WTC11 (cell line): Measurements from ENCODE around the gene ADD2. TPM values are rescaled to one million over a fixed set of nuclear protein-coding genes. Genes with fewer than 3 reads are reported as not detected.
A peak's percentile ranks its signal among the peaks of the same experiment; 100 is the strongest.

Source experiments
- ATAC-seq: fragments of 200-7000 bp; cut with Tn5 transposase; 2 replicates; pipeline ENCODE4 v1.10.0; 2021; ENCODE audit warnings: mild to moderate bottlenecking, moderate library complexity
- CTCF ChIA-PET: fragments of 300-600 bp; sonication (Branson Sonifier 250); formaldehyde crosslinking; loops from one replicate; lab custom pipeline; 2021; ENCODE audit warnings: antibody characterized with exemption; lab: Charles Lee
- POLR2A ChIA-PET: fragments of 350-600 bp; sonication (Branson Sonifier 250); formaldehyde crosslinking; loops from one replicate; lab custom pipeline; 2021; ENCODE audit warnings: antibody characterized with exemption; lab: Charles Lee
- DNase-seq: peaks from one replicate; pipeline ENCODE4 v3.0.0; 2021; ENCODE audit warnings: low spot score
- H3K27ac Mint-ChIP-seq: 2 replicates; pipeline ENCODE4 v1.8.0; 2021; ENCODE audit warnings: mixed read lengths
- H3K27me3 Mint-ChIP-seq: 2 replicates; pipeline ENCODE4 v1.8.0; 2021; ENCODE audit warnings: low read depth, mild to moderate bottlenecking, moderate library complexity, mixed read lengths
- H3K36me3 Mint-ChIP-seq: 2 replicates; pipeline ENCODE4 v1.8.0; 2021; ENCODE audit warnings: mixed read lengths
- H3K4me1 Mint-ChIP-seq: 2 replicates; pipeline ENCODE4 v1.8.0; 2022; ENCODE audit warnings: mixed read lengths
- H3K4me3 Mint-ChIP-seq: 2 replicates; pipeline ENCODE4 v1.8.0; 2021; ENCODE audit warnings: mild to moderate bottlenecking, moderate library complexity, mixed read lengths
- H3K9me3 Mint-ChIP-seq: 2 replicates; pipeline ENCODE4 v1.8.0; 2021; ENCODE audit warnings: mixed read lengths
- AR ChIP-seq: fragments of 250-450 bp; sonication (Bioruptor Pico); IDR thresholded peaks from 2 replicates; pipeline ENCODE4 v1.9.0; 2021; ENCODE audit warnings: mild to moderate bottlenecking
- CTCF ChIP-seq: fragments of 200-600 bp; IDR thresholded peaks from 2 replicates; pipeline ENCODE4 v1.8.0; 2022; ENCODE audit warnings: antibody characterized with exemption
- E2F4 ChIP-seq: sonication (generic); formaldehyde crosslinking; IDR thresholded peaks from 2 replicates; pipeline ENCODE4 v1.8.1; 2022; ENCODE audit warnings: low read depth, mild to moderate bottlenecking, moderate library complexity, missing genetic modification reagents, borderline replicate concordance
- ESRRA ChIP-seq: sonication (generic); formaldehyde crosslinking; IDR thresholded peaks from 2 replicates; pipeline ENCODE4 v1.8.1; 2022; ENCODE audit warnings: mild to moderate bottlenecking, missing genetic modification reagents, borderline replicate concordance
- FOXK1 ChIP-seq: sonication (generic); formaldehyde crosslinking; IDR thresholded peaks from 2 replicates; pipeline ENCODE4 v1.8.0; 2022; ENCODE audit warnings: mild to moderate bottlenecking, moderate library complexity, missing genetic modification reagents
- GTF2I ChIP-seq: fragments of 250-450 bp; sonication (Bioruptor Pico); conservative IDR thresholded peaks from 2 replicates; pipeline ENCODE4 v1.4.0; 2021; ENCODE audit warnings: mild to moderate bottlenecking
- MYBL2 ChIP-seq: sonication (generic); formaldehyde crosslinking; IDR thresholded peaks from 2 replicates; pipeline ENCODE4 v1.8.1; 2023; ENCODE audit warnings: mild to moderate bottlenecking, moderate library complexity, missing genetic modification reagents
- RELA ChIP-seq: sonication (generic); formaldehyde crosslinking; IDR thresholded peaks from 2 replicates; pipeline ENCODE4 v1.8.1; 2022; ENCODE audit warnings: missing genetic modification reagents, mild to moderate bottlenecking, borderline replicate concordance
- SOX15 ChIP-seq: fragments of 250-450 bp; sonication (Bioruptor Pico); IDR thresholded peaks from 2 replicates; pipeline ENCODE4 v1.9.0; 2021; ENCODE audit warnings: mild to moderate bottlenecking
- ZNF138 ChIP-seq: sonication (generic); formaldehyde crosslinking; conservative IDR thresholded peaks from 2 replicates; pipeline ENCODE4 v1.8.1; 2022; ENCODE audit warnings: mild to moderate bottlenecking, moderate library complexity, missing genetic modification reagents
- ZNF219 ChIP-seq: sonication (generic); formaldehyde crosslinking; IDR thresholded peaks from 2 replicates; pipeline ENCODE4 v1.8.0; 2023; ENCODE audit warnings: missing genetic modification reagents, mild to moderate bottlenecking, borderline replicate concordance
- ZNF232 ChIP-seq: sonication (generic); formaldehyde crosslinking; IDR thresholded peaks from 2 replicates; pipeline ENCODE4 v1.8.0; 2022; ENCODE audit warnings: mild to moderate bottlenecking, missing genetic modification reagents
- ZNF263 ChIP-seq: sonication (generic); formaldehyde crosslinking; IDR thresholded peaks from 2 replicates; pipeline ENCODE4 v1.8.1; 2022; ENCODE audit warnings: low read depth, mild to moderate bottlenecking, moderate library complexity, missing genetic modification reagents
- ZNF423 ChIP-seq: fragments of 250-450 bp; sonication (Bioruptor Pico); IDR thresholded peaks from 2 replicates; pipeline ENCODE4 v2.1.2; 2022; ENCODE audit warnings: mild to moderate bottlenecking, moderate library complexity
- total RNA-seq: library from RNA; stranded (reverse); gene quantifications from 3 replicates; pipeline ENCODE4 v1.2.3, GENCODE V29; 2021
- TF ChIP-seq, protein P1 (sequence below): sonication (generic); formaldehyde crosslinking; IDR thresholded peaks from 2 replicates; pipeline ENCODE4 v1.8.1; 2023; ENCODE audit warnings: mild to moderate bottlenecking, moderate library complexity, missing genetic modification reagents
- TF ChIP-seq, protein P2 (sequence below): fragments of 250-450 bp; sonication (Bioruptor Pico); IDR thresholded peaks from 2 replicates; pipeline ENCODE4 v1.9.0; 2021; ENCODE audit warnings: moderate library complexity, mild to moderate bottlenecking, inconsistent platforms, borderline replicate concordance
- TF ChIP-seq, protein P3 (sequence below): fragments of 250-450 bp; sonication (Bioruptor Pico); IDR thresholded peaks from 2 replicates; pipeline ENCODE4 v1.9.0; 2021; ENCODE audit warnings: mild to moderate bottlenecking, borderline replicate concordance
- TF ChIP-seq, protein P4 (sequence below): sonication (generic); formaldehyde crosslinking; IDR thresholded peaks from 2 replicates; pipeline ENCODE4 v1.8.0; 2023; ENCODE audit warnings: missing genetic modification reagents

The ADD2 gene
- total RNA-seq, 1 experiment from 2014 or later, result 196 TPM

GRCh38 chr2:70725505-70725904 lies 42.5 kb downstream of the ADD2 start:
- 0 out of 2 replicates have a peak overlapping the region, but pooled peaks have one; percentile 42 for H3K27ac Mint-ChIP-seq
- DNase-seq (no peak), ATAC-seq (no peak)
- no peaks in the 10 kb centered on the region for H3K27me3 Mint-ChIP-seq
- CTCF ChIA-PET, result interaction anchor here (2.4 kb wide), 1 partner anchor 43 kb away, joined by 10 read pairs; the partner anchor contains the start of gene ADD2
- no peaks in the 10 kb centered on the region for H3K9me3 Mint-ChIP-seq
- H3K4me1 Mint-ChIP-seq, result peaks cover 87% of the 10 kb centered on the region
- POLR2A ChIA-PET, result no interaction called here
- H3K4me3 Mint-ChIP-seq, result no peak overlapping the region
- TF ChIP-seq AR (CRISPR knock-in tag) (no peak), ZNF232 (CRISPR knock-in tag) (no peak), ZNF219 (CRISPR knock-in tag) (no peak), SOX15 (no peak), FOXK1 (CRISPR knock-in tag) (no peak), ZNF138 (CRISPR knock-in tag) (no peak), ESRRA (CRISPR knock-in tag) (no peak), RELA (CRISPR knock-in tag) (no peak), ZNF423 (CRISPR knock-in tag) (no peak), ZNF263 (CRISPR knock-in tag) (no peak), MYBL2 (no peak), E2F4 (CRISPR knock-in tag) (no peak), CTCF (no peak), GTF2I (CRISPR knock-in tag) (no peak)
- TF ChIP-seq, protein P1, sequence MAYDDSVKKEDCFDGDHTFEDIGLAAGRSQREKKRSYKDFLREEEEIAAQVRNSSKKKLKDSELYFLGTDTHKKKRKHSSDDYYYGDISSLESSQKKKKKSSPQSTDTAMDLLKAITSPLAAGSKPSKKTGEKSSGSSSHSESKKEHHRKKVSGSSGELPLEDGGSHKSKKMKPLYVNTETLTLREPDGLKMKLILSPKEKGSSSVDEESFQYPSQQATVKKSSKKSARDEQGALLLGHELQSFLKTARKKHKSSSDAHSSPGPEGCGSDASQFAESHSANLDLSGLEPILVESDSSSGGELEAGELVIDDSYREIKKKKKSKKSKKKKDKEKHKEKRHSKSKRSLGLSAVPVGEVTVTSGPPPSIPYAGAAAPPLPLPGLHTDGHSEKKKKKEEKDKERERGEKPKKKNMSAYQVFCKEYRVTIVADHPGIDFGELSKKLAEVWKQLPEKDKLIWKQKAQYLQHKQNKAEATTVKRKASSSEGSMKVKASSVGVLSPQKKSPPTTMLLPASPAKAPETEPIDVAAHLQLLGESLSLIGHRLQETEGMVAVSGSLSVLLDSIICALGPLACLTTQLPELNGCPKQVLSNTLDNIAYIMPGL, result no peak
- TF ChIP-seq, protein P2, sequence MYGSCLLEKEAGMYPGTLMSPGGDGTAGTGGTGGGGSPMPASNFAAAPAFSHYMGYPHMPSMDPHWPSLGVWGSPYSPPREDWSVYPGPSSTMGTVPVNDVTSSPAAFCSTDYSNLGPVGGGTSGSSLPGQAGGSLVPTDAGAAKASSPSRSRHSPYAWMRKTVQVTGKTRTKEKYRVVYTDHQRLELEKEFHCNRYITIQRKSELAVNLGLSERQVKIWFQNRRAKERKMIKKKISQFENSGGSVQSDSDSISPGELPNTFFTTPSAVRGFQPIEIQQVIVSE, result no peak
- TF ChIP-seq, protein P3, sequence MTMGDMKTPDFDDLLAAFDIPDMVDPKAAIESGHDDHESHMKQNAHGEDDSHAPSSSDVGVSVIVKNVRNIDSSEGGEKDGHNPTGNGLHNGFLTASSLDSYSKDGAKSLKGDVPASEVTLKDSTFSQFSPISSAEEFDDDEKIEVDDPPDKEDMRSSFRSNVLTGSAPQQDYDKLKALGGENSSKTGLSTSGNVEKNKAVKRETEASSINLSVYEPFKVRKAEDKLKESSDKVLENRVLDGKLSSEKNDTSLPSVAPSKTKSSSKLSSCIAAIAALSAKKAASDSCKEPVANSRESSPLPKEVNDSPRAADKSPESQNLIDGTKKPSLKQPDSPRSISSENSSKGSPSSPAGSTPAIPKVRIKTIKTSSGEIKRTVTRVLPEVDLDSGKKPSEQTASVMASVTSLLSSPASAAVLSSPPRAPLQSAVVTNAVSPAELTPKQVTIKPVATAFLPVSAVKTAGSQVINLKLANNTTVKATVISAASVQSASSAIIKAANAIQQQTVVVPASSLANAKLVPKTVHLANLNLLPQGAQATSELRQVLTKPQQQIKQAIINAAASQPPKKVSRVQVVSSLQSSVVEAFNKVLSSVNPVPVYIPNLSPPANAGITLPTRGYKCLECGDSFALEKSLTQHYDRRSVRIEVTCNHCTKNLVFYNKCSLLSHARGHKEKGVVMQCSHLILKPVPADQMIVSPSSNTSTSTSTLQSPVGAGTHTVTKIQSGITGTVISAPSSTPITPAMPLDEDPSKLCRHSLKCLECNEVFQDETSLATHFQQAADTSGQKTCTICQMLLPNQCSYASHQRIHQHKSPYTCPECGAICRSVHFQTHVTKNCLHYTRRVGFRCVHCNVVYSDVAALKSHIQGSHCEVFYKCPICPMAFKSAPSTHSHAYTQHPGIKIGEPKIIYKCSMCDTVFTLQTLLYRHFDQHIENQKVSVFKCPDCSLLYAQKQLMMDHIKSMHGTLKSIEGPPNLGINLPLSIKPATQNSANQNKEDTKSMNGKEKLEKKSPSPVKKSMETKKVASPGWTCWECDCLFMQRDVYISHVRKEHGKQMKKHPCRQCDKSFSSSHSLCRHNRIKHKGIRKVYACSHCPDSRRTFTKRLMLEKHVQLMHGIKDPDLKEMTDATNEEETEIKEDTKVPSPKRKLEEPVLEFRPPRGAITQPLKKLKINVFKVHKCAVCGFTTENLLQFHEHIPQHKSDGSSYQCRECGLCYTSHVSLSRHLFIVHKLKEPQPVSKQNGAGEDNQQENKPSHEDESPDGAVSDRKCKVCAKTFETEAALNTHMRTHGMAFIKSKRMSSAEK (CRISPR knock-in tag), result no peak
- TF ChIP-seq, protein P4, sequence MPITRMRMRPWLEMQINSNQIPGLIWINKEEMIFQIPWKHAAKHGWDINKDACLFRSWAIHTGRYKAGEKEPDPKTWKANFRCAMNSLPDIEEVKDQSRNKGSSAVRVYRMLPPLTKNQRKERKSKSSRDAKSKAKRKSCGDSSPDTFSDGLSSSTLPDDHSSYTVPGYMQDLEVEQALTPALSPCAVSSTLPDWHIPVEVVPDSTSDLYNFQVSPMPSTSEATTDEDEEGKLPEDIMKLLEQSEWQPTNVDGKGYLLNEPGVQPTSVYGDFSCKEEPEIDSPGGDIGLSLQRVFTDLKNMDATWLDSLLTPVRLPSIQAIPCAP, result no peak
- TF ChIP-seq, all 79 proteins: peak for 0
- no peaks in the 10 kb centered on the region for H3K36me3 Mint-ChIP-seq
